GM21423 (cell line): ENCODE data around the gene GCSH.

Source experiments
- ATAC-seq: cut with Tn5 transposase; IDR thresholded peaks from one replicate; pipeline ENCODE4 v1.9.1; 2021; ENCODE audit warnings: mild to moderate bottlenecking, moderate library complexity; ENCODE audit not compliant: unreplicated experiment

The GCSH gene

DNA sequence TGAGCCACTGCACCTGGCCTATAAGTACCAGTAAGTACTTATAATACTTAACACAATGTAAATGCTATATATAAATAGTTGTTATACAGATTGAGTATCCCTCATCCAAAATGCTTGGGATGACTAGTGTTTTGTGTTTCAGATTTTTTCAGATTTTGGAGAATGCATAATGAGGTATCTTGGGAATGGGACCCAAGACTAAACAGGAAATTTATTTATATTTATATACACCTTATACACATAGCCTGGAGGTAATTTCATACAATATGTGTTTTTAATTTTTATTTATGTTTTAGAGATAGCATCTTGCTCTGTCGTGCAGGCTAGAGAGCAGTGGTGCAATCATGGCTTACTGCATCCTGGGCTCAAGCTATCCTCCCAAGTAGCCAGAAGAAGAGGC lies 9.8 kb upstream of the GCSH start:
- no peak for ATAC-seq

DNA sequence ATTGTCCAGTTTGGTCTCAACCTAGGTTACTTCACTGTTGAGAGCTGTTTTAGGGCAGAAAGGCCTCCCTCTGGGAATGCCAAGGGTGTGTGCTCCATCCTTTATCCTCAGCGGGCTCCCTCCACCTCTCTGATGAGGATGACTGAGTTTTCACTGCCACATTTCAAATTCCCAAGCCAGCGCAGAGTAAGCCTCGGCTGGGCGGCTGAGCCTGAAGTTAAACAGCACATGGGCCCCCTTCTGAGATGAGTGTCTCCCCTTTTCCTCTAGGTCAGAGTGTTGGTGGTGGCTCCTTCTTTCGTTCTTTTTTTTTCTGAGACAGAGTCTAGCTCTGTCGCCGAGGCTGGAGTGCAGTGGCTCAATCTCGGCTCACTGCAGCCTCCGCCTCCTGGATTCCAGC lies 5.5 kb upstream of the GCSH start:
- ATAC-seq, result no peak

DNA sequence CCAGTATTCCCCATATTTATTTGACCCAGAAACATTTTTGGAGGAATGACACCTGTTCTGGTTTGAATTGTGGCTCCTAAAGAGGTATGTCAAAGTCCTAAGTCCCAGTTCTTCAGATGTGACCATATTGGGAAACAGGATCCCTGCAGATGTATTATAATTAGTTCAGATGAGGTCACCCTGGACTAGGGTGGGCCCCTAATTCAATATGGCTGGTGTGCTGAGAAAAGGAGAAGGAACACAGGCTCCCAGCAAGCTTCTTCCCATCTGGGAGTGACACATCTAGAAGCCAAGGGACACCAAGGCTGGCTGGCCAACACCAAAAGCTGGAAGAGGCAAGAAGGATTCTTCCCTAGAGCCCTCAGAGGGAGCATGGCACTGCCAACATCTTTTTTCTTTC lies 3.8 kb upstream of the GCSH start:
- ATAC-seq, result no peak

DNA sequence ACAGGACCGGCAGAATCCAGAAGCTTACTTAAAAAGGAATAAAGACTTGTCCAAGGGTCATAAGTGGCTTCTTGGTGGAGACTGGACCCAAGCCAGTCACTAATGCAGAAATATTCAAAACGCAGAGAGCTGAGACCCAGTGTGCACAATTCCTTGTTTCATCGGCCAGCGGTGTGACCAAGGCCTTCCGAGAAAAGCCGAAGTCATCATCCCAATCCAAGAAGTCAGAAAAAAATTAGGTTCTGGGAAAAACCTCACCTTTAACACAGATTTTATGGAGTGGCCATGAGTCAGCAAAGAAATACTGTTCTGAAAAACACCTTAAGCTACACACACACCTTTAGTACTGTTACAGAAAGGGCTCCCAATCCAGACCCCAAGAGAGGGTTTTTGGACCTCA lies 1.0 kb upstream of the GCSH start:
- no peak for ATAC-seq

DNA sequence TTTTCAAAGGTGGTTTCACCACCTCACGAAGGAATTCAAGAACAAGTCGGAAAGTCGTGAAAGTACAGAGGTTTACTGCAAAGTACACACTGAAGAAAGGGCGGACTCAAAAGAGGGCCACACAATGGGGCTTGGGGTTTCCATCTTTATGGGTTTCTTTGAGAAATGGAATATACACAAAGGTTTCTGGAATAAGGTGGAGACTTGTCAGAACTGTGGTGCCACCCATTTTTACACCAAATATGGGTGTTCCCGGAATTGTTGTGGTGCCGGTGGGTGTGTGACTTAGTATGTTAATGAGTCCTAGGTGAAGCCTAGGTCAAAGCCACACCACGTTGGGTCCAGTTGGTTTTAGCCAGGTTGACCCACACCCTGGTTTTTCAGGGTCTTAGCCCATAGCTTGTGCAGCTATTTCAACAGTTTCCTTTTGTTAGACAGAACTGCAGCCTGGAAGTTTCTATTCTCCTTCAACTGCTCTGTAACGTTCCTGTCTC lies 567 bp upstream of the GCSH start:
- no peak for ATAC-seq

DNA sequence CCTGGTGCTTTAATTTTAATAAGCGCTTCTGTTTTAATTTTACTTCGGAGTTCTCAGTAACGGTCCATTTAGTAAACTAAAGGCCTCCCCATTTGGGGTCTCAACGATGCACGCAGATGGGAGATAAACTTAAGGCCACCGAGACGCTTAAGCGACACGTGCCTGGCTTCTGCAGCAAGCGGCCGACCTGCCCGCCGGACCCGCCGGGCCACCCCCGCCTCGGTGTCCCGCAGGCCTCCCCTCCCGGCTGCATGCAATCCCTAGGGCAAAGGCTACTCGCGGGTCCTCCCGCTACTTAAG lies 592 bp downstream of the GCSH start:
- ATAC-seq, result peak; percentile 9

DNA sequence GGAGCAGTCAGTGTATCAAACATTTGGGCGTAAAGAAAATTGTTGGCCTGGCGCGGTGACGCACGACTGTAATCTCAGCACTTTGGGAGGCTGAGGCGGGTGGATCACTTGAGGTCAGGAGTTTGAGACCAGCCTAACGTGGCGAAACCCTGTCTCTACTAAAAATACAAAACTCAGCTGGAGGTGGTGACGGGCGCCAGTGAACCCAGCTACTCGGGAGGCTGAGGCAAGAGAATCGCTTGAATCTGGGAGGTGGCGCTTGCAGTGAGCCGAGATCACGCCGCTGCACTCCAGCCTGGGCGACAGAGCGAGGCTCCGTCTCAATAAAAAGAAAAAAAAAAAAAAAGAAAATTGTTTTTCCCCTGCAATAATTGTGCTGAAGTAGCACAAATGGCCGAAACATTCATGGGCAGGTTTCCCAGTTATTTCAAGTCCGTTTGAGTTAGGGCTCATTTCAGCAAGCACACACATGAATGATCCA lies 1.4 kb downstream of the GCSH start:
- no peak for ATAC-seq

DNA sequence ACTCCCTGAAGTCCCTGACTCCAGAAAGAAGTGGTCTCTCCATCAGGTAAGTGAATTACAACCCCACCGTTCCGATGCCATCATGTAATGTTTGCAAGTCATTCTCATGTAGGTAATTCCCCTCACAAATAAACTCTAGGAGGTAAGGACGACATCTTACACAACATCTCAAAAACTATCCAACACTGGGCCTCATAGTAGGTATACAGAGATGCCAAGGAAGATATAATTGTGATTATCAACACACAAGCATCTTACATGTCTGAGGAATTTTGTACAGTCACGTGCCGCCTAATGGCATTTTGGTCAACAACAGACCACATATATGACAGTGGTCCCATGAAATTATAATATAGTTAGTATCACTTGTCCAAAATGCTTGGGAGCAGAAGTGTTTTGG lies 7.4 kb downstream of the GCSH start:
- ATAC-seq, result no peak

DNA sequence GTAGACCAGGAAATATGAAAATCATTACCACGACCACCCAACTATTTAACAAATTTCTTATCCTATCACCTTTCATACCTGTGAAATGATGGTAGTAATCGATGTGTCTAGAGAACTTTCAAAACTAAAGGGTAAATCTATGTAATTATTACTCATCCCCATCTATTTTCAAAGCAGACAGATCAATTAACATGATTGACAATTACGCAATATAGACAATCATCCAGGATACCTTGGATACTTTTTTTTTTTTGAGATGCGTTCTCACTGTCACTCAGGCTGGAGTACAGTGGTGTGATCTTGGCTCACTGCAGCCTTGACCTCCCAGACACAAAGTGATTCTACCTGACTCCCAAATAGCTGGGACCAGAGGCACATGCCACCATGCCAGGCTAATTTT lies 15.2 kb downstream of the GCSH start:
- no peak for ATAC-seq

DNA sequence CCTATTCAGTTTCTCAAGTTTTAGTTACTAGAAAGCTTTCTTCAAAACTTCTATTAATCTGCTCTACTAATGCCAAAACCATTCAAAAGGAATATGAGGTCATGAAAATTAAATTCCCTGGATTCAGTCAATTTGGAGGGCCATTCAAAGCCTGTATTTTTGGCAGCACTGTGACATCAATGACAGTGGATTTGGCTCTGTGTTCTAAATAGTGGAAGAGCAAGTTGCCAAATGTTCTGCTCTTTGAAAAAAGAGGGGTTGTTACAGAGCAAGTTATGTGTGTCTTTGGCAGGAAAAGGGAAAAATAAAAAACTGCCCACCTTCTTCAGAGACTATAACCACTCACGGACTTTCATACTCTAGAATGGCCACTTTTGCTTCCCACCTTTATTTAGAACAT lies 16.0 kb downstream of the GCSH start:
- ATAC-seq, result no peak

DNA sequence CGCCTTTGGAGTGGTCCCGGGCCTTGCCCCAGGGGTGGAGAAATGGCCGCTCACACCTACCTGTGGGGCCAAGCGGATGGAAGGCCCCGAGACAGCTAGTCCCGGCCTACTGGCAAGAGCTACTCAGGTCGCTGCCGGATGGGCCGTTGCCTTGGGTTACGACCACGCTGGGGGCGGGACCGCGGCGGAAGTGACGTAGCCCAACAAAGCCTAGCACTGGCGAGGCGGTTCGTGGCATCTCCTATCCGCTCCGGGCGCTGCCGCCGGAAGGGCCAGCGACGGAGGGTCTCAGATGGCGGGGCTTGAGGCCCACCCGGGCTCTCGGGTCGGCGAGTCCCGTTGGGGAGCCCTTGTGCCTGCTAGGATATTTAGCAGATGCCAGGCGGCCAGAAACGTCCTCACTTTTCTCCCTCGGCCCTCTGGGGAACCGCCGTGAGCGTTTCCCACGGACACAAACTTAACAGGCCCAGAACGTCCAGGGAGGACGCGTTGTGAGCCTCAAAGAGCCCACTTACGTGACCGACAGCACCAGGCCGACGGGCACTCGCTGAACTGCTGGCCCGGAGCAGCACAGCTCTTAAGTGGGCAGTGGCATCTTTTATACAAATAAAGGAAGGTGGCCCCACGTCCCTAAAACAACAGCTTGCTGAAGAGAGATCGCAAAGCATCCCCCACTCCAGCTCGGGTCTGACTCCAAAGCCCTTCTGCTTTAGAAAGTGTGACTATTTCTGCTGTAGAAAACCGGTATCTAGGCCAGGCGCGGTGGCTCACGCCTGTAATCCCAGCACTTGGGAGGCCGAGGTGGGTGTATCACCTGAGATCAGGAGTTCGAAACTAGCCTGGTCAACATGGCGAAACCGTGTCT lies 18.9 kb downstream of the GCSH start, which contains the start of gene C16orf46:
TSS of gene C16orf46 (minus strand) at position 163 of the 865 bp plus-strand sequence. CDS start 13,283 bp downstream, outside the sequence.
- ATAC-seq, result peak; percentile 96

DNA sequence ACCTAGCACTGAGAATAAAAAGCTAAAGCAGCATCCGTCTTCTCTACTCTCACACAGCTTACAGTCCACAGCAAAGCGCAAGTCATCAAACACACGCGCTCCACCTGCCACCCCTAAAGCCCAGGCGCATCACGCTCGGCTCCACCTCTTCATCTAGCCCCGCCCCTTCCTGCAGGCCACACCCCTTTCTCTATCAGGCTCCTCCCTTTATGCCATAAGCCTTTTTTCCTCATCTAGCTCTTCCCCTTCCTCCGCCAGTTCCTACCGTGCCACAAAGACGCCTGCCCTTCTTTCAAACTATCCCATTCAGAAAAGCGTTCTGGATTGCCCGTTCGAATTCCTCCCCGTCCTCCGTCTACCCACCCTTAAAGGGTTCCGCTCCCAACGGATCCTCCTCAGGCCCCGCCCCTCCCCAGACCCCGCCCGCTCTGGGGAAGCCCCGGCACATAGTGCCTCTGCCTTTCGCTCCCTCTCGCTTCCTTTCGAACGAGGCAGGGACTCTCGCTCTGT lies 19.6 kb downstream of the GCSH start:
- ATAC-seq, result peak; percentile 79

DNA sequence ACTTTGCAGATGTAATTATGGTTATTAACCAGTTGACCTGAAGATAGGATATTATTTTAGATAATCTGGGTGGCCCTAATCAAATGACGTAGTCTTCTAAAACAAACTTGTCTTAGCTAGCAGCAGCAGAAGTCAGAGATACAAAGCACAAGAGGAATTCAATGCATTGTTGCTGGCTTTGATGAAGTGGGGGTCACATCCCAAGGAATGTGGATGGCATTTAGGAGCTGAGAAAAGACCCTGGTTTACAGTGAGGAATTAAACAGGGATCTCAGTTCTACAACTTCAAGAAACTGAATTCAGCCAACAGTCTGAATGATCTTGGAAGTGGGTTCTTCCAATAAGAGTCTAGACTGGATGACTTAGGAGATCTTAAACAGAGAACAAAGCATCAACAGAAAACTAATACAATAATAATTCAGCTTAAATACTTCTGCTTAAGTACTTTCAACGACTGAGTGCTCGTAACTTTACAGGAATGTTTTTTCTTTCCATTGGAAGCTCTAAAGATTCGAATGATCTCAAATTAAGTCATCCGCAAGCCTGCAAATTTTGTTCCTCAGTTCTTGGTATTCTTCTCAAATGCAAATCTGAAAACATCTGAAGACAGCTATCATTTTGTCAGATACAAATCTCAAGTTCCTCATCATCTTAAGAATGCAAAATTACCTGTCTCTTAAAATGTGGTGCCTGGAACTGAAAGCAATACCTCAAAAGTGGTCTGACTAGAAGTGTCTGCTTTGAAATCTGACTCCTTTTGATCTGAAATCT lies 22.4 kb downstream of the GCSH start:
- no peak for ATAC-seq

DNA sequence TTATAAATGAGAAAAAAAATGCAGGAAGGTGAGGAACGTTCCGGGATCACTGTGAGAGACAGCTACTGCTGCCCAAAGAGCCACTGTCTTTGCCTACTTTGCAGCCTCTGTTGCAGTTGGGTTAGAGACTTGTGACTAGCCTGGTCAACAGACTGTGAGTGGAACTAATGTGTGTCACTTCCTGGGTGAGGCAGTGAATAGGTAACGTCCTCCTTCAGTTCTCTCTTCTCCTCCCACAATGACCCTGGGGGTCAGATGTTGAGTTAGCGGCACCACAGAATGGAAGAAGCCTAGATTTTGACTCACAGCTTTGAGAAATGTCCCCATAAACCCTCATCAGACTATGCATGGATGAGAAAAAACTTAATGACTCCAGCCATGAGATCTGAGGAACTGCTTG lies 24.4 kb downstream of the GCSH start:
- no peak for ATAC-seq

DNA sequence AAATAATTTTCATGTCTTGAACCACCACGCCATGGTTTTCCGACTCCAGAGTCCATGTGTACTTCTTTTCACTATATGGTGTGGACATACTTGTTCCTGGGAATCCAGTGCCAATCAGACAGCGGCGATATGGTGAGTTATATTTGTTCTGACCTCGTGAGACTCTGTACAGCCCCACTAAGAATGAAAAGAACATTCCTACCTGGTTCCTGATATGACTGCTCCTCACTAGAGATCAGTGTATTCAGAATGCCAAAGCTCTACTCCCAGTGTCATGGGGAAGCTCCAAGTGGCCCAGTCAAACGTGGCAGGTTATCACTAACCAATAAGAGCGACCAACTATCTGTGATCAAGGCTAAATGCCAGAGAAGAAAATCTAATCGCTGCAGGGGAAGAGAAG lies 25.2 kb downstream of the GCSH start:
- no peak for ATAC-seq

DNA sequence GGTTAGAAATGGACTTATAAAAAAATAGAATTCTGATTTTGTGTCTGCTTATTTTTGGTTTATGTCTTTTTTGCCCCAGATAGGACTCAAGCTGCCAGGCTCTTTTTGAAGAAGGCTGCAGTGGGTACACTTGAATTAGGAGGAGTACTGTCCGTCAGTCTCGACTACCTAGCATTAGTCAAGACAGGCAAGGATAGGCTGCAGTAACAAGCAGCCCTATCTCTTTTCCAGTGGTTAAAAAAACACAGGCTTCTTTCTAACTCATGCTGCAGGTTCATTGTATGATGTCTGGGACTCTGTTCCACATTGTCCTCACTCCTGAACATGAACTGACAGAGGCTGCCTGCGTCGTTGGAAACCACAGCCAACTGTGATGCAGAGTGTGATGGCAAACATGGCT lies 27.1 kb downstream of the GCSH start:
- ATAC-seq, result no peak

DNA sequence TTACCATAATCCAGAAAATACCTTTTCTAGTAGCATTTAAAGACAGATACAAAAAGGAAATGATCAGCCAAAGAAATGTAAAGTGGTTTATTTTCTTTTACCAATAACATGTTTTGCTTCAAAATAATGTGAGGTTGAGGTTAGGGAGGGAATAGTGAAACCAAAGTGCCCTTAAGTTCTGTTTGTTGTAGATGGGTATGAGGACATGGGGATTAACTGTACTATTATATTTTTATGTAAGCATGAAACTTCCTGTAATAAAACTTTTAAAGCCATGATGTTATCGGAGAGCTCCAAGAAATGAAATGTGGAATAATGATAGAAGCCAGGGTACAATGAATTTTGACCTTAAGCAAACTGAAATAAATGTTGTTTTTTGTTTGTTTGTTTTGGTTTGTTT lies 29.0 kb downstream of the GCSH start:
- no peak for ATAC-seq

DNA sequence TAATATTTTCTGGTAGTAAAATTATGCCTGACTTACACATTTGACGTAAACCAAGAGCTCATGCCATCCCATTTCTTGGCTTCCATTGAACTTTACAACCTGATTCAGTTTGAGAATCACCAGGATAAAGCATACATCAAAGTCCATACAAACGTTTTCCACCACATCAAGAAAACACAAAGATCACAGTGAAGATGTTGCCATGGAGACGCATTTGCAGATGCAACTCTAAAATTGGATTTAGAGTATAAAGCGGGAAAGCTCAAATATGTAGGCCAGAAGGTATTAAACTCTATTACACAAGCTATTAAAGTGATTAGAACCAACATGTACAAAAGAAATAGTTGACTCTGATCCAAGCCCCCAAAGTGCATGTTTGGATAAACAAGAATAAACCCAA lies 29.5 kb downstream of the GCSH start:
- ATAC-seq, result no peak

DNA sequence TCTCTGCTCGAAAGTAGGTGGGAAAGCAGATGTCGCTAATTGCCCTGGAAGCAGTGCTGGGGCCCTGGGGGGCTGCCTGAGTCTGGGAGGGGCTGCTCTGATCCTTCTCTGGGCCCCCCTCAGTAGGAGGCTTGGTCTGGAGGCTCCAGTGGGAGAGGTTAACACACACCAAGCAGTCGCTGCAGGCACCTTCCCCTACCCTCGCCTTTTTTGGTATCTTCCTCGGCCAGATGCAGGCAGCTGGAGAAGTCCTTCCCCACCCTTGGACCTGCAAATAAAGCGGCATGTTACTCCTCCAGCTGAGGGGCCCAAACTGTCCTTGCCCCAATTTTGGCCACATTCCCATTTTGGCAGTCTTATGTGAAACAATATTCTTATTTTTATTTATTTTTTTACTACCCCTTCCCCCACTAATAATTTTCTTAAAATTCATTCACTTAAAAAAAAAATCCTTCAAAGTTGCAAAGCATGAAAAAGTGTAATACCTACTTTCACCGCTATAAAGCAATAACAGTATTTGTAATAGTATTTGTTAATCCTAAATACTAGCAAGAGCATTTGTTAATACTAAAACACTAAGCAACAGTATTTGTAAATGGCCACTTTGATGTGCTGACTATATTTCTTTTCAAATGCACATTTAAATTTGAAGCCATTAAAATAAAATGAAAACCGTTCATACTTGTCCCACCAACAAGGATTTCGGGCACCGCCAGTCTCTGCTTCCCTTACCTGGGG lies 34.2 kb downstream of the GCSH start:
- ATAC-seq, result no peak

DNA sequence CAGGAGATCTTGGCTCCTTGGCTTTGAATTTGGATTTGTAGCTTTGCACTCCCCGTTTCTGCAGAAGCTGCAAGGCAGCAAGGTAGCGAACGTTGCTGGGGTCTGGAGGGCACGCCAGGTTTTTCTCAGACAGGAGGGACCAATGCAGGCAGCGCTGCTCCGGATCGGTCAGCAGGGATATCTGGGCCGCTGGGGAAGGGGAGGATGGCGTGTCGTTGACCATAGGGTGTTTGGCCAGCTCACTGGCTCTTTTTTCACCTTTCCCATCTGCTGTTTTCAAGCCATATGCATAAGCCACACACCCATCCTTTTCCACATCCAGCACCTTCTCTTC lies 34.9 kb downstream of the GCSH start:
- ATAC-seq, result no peak

DNA sequence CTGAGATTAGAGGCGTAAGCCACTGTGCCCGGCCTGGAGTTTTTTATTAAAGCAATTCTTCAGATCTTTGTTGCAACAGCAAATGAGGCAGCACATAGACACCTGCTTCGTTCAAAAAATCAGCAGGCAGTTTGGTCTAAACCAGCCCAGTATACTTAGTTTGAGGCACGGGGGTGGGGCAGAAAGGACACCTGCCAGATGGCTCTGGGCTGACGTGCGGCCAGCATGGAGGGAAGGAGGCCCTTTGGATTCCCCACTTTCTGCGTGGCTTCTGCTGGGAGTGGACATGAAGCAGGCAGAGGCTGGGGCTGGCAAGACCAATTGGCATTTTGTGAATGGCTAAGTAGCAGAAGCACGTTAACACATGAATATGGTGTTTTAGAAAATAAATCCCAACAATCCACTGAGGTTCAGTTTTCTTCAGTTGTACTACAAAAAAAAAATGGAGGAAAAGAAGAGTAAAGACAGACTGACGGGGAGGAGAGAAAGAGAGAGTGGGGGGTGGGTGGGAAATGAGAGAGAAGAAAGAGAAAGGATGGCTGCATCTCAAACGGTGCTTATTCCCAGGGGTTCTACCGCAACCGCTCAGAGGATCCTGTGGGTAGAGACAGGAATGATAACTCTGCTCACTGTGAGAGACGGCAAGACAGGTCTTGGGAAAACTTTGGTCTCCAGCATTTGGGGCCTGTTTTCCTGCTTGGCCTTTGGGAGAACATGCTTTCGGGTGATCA lies 35.5 kb downstream of the GCSH start:
- ATAC-seq, result no peak
